SJSA1 (cell line): ENCODE data around the gene RALGDS. TPM values are rescaled to one million over a fixed set of nuclear protein-coding genes. Genes with fewer than 3 reads are reported as not detected.

Experiments used
- DNase-seq, 2 experiments: peaks; one replicate each; pipeline ENCODE4 v3.0.0-alpha.2; 2015 to 2020; ENCODE audit warnings: low spot score in 2 of 2, low read depth in 1 of 2
- H3K27ac ChIP-seq: fragments of 250-450 bp; sonication (Bioruptor Pico); 2 replicates; pipeline ENCODE4 v1.5.1; 2020; ENCODE audit warnings: mild to moderate bottlenecking, moderate library complexity
- H3K27me3 ChIP-seq: fragments of 250-450 bp; sonication (Bioruptor Pico); replicated peaks from 2 replicates; pipeline ENCODE4 v1.5.1; 2020; ENCODE audit warnings: mild to moderate bottlenecking, moderate library complexity
- H3K36me3 ChIP-seq: fragments of 250-450 bp; sonication (Bioruptor Pico); 2 replicates; pipeline ENCODE4 v1.5.1; 2020; ENCODE audit warnings: mild to moderate bottlenecking
- H3K4me1 ChIP-seq: fragments of 250-450 bp; sonication (Bioruptor Pico); replicated peaks from 2 replicates; pipeline ENCODE4 v1.6.1; 2021; ENCODE audit warnings: mild to moderate bottlenecking
- H3K4me3 ChIP-seq: fragments of 250-450 bp; sonication (Bioruptor Pico); 2 replicates; pipeline ENCODE4 v1.5.1; 2020; ENCODE audit warnings: mild to moderate bottlenecking
- H3K9me3 ChIP-seq: fragments of 250-450 bp; sonication (Bioruptor Pico); replicated peaks from 2 replicates; pipeline ENCODE4 v1.5.1; 2020; ENCODE audit warnings: mild to moderate bottlenecking
- total RNA-seq: library from RNA; depleted of rRNA; stranded (reverse); fragments of >200 nt; shearing (Covaris generic); gene quantifications from 2 replicates; pipeline ENCODE4 v1.2.3, GENCODE V29; 2014

Gene RALGDS
- total RNA-seq, 1 experiment from 2014 or later: 8.6 TPM

DNA sequence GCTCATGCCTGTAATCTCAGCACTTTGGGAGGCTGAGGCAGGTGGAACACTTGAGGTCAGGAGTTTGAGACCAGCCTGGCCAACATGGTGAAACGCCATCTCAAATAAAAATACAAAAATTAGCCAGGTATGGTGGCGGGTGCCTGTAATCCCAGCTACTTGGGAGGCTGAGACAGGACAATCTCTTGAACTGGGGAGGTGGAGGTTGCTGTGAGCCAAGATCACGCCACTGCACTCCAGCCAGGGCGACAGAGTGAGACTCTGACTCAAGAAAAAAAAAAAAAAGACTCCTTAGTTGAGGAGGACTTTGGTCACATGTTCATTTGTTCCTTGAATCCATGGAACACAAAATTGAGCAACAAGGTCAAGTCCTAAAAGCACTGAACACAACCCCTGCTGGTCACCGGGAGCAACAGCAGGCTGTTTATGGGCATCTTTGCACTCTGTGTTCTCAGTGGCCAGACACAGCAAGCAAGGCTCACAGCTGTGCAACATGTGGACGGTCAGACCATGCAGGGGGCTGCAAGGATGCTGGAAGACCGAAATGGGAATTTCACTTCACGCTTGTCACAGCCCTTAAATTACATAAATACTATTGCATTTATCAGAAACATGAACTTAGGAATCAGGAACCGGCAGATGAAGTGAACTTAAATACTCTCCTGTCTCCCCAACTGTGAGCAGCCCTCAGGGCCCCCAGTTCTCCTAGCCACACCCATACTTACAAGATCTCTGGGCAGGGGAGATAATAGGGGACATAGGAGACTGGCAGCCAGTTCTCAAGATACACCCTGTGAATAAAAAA, 39.9 kb upstream of the RALGDS start:
- Histone ChIP-seq H3K4me3 (no peak overlapping the region), H3K4me1 (peaks cover 5% of the 10 kb centered on the region), H3K36me3 (no peaks in the 10 kb centered on the region), H3K27ac (no peak overlapping the region), H3K9me3 (no peaks in the 10 kb centered on the region), H3K27me3 (peaks cover 13% of the 10 kb centered on the region)
- no peak for DNase-seq

DNA sequence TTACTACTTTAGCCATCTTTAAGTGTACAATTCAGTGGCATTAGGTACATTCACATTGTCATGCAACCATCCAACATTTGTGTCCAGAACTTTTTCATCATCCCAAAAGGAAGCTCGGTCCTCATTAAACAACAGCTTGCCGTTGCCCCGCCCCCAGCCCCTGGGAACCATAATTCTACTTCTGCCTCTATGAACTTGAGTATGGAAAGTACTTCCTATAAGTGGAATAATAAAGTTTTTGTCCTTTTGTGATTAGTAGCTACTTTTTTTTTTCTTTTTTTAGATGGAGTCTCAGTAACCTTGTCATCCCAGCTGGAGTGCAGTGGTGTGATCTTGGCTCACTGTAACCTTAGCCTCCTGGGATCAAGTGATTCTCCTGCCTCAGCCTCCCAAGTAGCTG, 37.7 kb upstream of the RALGDS start:
- peaks cover 5% of the 10 kb centered on the region for H3K4me1 ChIP-seq
- H3K27me3 ChIP-seq: peaks cover 10% of the 10 kb centered on the region
- H3K27ac ChIP-seq: no peak overlapping the region
- DNase-seq: no peak
- no peak overlapping the region for H3K4me3 ChIP-seq
- H3K36me3 ChIP-seq: no peaks in the 10 kb centered on the region
- no peaks in the 10 kb centered on the region for H3K9me3 ChIP-seq

DNA sequence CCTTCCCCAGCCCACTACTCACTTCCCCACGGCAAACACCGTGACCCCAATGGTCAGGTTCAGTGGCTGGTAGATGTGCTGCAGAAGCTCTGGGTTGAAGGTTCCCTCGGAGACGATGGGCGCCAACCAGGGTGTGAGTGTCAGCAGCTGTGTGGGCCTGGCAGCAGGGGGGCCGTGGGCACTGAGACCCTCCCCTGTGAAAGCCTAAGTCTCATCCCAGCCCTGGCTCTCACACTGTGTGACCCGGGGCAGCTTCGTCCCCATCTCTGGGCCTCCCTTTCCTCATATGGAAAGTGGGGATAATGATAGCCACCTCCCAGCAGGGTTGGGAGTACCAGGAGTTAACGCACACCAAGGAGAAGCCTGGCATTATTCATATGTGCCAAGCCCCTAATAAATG, 34.1 kb upstream of the RALGDS start:
- no peak overlapping the region for H3K4me3 ChIP-seq
- no peaks in the 10 kb centered on the region for H3K9me3 ChIP-seq
- H3K27me3 ChIP-seq: no peaks in the 10 kb centered on the region
- H3K36me3 ChIP-seq: no peaks in the 10 kb centered on the region
- H3K4me1 ChIP-seq: no peaks in the 10 kb centered on the region
- no peak overlapping the region for H3K27ac ChIP-seq
- peak in 1 of 2 experiments; percentile 35 for DNase-seq

DNA sequence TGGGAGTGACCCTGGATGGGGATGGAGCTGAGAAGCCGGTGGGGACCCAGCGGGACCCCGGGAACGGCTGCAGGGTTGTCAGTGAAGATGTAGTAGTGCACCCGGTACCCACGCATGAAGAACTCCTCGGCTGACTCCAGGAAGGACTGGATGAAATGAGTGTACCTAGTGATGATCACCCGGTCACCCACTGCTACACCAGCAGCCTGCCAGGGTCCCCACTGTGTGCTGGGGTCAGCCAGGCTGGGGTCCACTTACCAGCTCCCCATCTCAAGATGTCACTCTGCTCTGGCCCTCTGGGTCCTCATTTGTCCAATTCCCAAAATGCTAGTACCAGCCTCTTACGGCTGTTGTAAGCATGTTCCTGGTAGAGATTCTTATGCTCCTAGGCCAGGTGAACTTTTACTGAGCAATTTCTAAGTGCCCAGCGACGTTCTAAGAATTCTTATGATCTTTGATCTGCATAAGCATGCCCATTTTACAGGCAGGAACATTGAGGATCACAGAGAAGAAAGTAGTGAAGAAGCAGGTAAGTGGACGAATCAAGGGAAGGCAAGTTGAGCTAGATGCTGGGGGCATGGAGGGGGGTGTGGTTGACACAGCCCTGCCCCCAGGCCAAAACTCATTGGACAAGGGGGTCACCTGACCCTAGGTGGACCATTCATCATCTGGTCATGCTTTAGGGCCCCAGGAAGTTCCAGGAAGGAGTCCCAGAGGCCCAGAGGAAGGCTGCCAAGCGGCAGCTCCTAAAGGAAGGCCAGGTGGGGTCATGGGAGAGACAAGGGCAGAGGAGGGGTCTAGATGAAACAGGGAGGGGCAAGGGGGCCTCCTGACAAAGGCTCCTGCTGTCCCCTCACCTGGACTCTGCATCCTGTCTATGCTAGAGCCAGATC, 33.3 kb upstream of the RALGDS start:
- H3K27me3 ChIP-seq: no peaks in the 10 kb centered on the region
- no peaks in the 10 kb centered on the region for H3K36me3 ChIP-seq
- H3K4me3 ChIP-seq: no peak overlapping the region
- H3K9me3 ChIP-seq: no peaks in the 10 kb centered on the region
- peak in 1 of 2 experiments; percentile 30 for DNase-seq
- H3K27ac ChIP-seq: no peak overlapping the region
- H3K4me1 ChIP-seq: peaks cover 4% of the 10 kb centered on the region

DNA sequence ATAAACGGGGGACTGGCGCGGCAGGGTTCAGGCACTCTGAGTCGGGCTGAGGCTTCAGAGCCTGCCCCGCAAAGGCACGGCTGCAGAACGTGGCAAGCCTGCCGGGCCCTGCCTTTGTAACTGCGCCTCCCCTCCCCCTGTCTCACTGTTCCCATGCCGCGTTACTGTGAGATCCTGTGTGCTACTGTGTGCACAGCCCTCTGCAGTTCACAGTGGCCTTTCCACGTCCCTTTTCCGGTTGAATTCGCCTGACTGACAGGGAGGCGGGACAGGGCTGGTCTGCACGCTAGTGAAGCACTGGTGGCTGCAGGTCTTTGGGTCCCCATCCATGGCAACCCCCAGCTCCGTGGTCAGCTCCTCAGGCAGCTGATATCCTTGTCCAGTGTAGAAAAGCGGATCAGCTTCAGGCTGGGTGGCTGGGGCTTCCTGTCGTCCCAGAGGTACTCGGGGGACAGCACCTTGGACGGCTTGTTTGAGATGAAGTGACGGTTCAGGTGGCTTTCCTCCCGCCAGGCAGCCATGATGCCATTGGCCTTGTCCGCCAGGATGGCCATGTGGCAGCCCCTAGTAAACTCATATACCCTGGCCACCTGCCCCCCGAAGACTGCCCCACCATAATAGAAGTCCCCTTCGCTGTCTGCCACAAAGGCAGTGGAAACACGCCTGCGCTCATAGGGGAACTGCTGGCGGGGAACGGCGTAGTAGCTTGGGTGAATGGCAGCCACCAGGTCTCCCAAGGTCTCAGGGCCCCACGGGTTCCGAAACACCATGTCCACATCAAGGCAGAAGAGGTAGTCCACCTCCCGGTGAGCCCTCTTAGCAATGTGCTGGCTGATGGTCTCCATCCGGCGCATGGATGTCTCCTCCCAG, 32.4 kb upstream of the RALGDS start:
- H3K4me1 ChIP-seq: peaks cover 10% of the 10 kb centered on the region
- H3K36me3 ChIP-seq: no peaks in the 10 kb centered on the region
- H3K9me3 ChIP-seq: no peaks in the 10 kb centered on the region
- no peak overlapping the region for H3K27ac ChIP-seq
- no peaks in the 10 kb centered on the region for H3K27me3 ChIP-seq
- DNase-seq: no peak
- no peak overlapping the region for H3K4me3 ChIP-seq

DNA sequence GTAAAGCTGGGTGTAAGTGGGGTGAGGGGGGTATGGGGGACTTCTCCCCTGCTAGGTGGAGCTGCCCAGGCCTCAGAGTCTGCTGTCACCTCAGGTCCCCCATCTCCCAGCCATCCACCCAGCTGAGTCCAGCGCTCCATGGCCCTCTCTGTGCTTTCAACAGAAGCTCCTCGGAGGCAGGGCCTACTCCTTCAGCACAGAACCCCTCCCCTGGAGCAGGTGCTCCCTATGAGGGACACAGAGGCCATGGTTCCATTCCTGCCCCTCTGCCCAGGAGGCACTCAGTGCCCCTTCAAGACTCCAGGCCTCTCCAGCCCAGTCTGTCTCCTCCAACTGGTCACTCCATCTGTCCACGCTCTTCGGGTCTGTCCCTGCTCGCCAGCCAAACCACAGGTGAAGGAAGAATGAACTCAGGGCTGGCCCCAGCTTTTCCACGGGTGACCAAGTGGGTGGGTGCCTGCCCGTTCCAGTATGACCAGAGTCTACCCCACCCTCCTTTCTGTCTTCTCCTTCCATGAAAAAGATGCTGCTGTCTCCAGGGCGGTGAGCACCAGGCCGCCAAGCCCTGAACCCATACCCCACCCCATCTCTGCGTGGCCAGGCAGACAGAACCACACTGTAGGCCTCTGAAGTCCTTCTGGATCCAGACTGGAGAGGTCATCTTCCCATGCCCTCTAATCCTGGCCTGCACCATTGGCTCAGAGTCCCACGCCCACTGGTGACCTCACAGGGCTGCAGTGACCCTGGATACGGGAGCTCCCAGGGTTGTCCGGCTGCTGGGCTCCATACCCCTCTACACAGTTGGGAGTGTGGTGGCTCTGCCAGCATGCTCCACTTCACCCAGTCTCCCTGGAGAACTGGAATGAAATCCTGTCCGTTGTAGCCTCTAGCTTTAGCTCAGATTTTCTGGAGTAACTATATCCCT, 30.8 kb upstream of the RALGDS start:
- no peak overlapping the region for H3K4me3 ChIP-seq
- no peak for DNase-seq
- no peak overlapping the region for H3K27ac ChIP-seq
- H3K9me3 ChIP-seq: no peaks in the 10 kb centered on the region
- no peaks in the 10 kb centered on the region for H3K27me3 ChIP-seq
- H3K4me1 ChIP-seq: peaks cover 12% of the 10 kb centered on the region
- no peaks in the 10 kb centered on the region for H3K36me3 ChIP-seq

DNA sequence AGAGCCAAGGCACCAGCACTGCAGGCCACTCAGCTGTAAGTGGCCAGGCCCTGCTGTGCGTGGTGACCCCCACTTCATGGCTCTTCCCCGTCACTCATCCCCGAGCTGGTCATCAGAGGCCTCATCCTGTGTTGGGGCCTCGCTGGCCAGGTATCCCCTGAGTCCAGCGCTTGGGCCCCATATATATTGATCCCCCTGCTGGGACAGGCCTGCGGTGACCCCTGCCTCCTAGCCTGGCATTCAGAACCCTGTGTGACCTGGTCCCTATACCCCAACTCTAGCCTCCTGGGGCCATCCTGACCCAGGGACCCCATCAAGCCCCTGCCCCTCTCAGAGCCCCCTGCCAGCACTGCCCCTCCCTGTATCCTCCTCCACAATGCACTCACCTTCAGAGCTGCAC, 30.0 kb upstream of the RALGDS start:
- Histone ChIP-seq H3K27ac (no peak overlapping the region), H3K36me3 (no peaks in the 10 kb centered on the region), H3K4me3 (no peak overlapping the region), H3K4me1 (peaks cover 12% of the 10 kb centered on the region), H3K27me3 (no peaks in the 10 kb centered on the region), H3K9me3 (no peaks in the 10 kb centered on the region)
- no peak for DNase-seq

DNA sequence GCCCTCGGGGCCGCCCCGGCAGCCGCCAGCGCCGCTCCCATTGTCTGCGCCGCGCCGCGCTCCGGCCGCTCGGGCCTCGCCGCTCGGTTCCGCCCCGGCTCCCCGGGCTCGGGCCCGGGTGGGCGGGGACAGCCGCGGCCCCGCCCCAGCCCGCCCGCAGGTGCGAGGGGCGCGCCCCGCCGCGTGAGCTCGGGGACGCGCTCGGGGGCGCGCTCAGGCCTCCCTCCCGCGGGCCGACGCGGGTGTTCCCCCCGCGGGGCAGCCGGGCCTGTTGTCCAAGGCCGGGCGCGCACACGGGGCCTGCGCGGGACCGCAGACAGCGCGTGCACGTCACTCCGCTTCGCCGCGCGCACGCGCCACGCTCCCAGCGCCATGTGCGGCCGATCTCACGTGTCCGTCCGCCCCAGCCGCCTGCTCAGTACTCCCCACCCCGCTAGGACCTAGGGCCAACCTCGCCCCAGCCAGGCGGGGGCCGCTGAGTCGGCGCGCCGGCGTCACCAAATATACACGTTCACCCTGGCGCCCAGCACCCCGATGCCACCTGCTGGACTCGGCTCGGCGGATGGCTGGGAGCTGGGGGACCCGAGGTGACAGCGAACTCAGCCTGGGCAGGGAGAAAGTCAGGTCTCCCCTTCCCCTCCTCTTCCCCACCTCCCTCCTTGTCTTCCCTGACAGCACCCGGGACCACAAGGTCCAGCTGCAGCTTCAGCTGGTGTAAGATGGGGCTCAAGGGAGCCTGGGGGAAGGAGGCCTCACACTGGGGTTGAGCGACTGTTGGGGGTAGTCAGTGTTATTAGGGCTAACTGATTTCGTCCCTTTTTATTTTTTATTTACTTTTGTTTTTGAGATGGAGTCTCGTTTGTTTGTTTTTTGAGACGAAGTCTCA, 28.3 kb upstream of the RALGDS start:
- Histone ChIP-seq H3K9me3 (no peaks in the 10 kb centered on the region), H3K27me3 (no peaks in the 10 kb centered on the region), H3K27ac (no peak overlapping the region), H3K36me3 (no peaks in the 10 kb centered on the region), H3K4me3 (peak overlapping the region; percentile 52), H3K4me1 (peaks cover 18% of the 10 kb centered on the region)
- DNase-seq: peak; percentile 73 to 77

DNA sequence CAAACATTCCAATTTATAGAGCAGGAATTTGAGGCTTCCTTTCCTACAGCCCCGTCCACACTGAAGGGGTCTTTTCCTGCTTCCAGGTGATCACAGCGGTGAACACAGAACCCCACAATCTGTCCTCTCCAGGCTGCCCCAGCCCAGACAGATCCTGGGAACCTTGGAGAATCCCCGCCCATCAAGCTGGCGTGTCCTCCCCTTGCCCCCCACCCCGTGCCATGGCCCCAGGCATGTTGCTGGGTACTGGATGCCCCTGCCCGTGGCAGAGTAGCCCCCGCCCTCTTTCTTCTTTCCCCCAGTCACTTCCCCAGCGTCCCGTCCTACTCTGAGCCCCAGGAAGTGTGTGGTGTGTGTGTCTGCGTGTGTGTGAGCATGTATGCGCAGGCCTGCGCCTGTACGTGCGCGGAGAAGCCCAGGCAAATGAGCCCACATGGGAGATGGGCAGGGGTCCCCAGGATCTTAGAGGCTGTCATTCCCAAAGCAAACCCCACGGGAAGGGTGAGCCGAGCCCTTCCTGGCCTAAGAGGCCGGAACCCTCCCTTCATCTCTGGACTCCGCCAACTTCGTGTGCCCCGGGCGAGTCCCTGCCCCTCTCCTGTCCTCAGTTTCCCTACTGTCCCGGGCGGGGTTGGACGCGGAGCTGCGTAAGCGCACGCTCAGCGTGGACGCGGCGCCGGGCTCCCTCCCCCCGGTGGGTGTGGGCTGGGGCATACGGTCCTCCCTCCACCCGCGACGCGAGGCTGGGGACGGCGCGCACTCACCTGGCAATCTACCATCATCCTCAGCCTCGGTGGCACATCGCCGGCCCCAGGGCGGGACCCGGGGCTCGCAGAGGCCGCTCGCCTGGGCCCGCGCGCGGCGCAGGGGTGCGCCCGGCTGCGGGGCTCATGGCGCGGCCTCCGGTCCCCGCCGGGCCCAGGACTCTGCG, 27.4 kb upstream of the RALGDS start:
- DNase-seq: no peak
- no peaks in the 10 kb centered on the region for H3K9me3 ChIP-seq
- peaks cover 24% of the 10 kb centered on the region for H3K4me1 ChIP-seq
- H3K36me3 ChIP-seq: no peaks in the 10 kb centered on the region
- H3K4me3 ChIP-seq: peak overlapping the region; percentile 52
- H3K27ac ChIP-seq: no peak overlapping the region
- H3K27me3 ChIP-seq: no peaks in the 10 kb centered on the region

DNA sequence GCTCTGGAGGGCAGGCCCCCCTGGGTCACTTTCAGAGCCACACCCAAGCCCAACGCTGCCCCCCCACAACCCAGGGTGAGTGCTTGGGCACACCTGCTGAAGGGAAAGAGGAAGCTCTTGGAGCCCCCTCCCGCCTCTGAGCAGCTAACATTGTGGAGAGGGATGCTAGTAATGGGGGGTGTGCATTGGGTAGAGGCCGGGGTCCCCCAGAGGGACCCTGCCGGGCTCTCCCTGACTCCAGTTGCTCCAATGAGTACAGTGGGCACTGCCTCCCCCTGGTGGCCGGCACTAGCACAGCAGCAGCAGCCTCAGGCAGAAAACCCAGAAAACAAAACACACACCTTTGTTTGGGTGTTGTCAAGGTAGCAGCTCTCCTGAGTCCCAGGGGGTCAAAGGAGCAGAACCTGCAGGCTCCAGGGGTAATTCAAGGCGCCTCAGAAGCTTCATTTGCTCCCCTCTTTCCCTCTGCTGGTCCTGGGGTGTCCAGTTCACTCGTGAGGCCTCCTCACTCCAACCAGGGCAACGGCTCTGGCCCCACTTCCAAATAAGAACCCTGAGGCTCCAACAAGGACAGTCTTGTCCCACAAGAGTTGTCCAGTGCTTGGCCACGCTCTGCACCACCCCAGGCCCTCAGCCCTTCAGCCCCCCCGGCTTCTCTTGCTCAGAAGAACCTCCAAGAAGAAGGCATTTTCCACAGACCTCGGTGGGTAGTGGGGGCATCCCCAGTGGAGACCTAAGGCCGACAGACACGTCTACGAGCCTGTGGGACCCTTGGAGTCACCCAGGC, 26.6 kb upstream of the RALGDS start:
- H3K4me1 ChIP-seq: peaks cover 28% of the 10 kb centered on the region
- H3K9me3 ChIP-seq: no peaks in the 10 kb centered on the region
- DNase-seq: peak in 1 of 2 experiments; percentile 54
- no peak overlapping the region for H3K27ac ChIP-seq
- H3K36me3 ChIP-seq: no peaks in the 10 kb centered on the region
- H3K4me3 ChIP-seq: no peak overlapping the region
- H3K27me3 ChIP-seq: no peaks in the 10 kb centered on the region
